Gastroesophageal sphincter (tissue), 3 donors: ENCODE data around the gene OR13J1.

Experiments
- CTCF ChIP-seq, 4 experiments: fragments of 200-600 bp in 2 of 4; fragments of 450-650 bp in 2 of 4; sonication (generic) in 1 of 4; IDR thresholded peaks; one replicate each; pipeline ENCODE4 v1.5.1; 2017 to 2019; ENCODE audit warnings: antibody characterized with exemption in 4 of 4, mild to moderate bottlenecking in 2 of 4, moderate library complexity in 2 of 4
- POLR2A ChIP-seq, 2 donors: fragments of 450-650 bp; IDR thresholded peaks; one replicate each; pipeline ENCODE4 v1.6.1; 2017; ENCODE audit warnings: antibody characterized with exemption in 2 of 2, mild to moderate bottlenecking in 2 of 2, moderate library complexity in 1 of 2
- POLR2AphosphoS5 ChIP-seq: sonication (generic); formaldehyde crosslinking; IDR thresholded peaks from one replicate; pipeline ENCODE4 v1.6.1; 2017; ENCODE audit warnings: antibody characterized with exemption

- no peak for TF ChIP-seq POLR2AphosphoS5
- TF ChIP-seq CTCF (IDR thresholded peaks at IDR 0.05) = no peak
- TF ChIP-seq POLR2A (IDR thresholded peaks at IDR 0.05) = no peak
Observed at GRCh38 chr9:35905051-35905781, 35.0 kb upstream of the OR13J1 start.
